GM18508 (cell line): Measurements from ENCODE around the gene OTOP2.

Experiments
- ATAC-seq: cut with Tn5 transposase; IDR thresholded peaks from one replicate; pipeline ENCODE4 v1.9.1; 2021; ENCODE audit warnings: moderate number of reproducible peaks; ENCODE audit not compliant: insufficient read depth, unreplicated experiment

Gene OTOP2

DNA sequence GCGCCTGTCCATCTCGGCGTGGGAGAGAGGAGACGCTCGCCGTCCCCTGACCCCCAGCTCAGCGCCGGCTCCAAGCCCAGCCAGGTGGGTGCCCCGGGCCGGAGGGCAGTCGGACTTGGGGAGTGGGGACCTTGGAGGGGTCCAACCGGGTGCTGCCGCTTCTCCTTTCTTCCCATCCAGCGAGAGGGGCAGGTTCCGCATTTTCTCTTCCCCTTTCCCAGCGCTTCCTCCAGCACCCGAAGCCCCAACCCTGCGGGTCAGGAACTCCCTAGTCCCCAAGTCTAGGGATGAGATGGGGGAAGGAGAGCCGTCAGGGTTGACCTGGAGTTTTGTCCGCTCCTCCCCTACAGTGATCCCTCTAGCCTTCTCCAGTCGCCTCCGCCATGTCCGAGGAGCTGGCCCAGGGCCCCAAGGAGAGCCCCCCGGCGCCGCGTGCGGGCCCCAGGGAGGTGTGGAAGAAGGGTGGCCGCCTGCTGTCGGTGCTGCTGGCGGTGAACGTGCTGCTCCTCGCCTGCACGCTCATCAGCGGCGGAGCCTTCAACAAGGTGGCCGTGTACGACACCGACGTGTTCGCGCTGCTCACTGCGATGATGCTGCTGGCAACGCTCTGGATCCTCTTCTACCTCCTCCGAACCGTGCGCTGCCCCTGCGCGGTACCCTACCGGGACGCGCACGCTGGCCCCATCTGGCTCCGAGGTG lies at the start of gene OTOP2:
OTOP2 (plus strand) TSS at position 24 of the 699 bp plus-strand sequence; CDS start at position 384, 360 bp downstream.
- ATAC-seq: no peak

DNA sequence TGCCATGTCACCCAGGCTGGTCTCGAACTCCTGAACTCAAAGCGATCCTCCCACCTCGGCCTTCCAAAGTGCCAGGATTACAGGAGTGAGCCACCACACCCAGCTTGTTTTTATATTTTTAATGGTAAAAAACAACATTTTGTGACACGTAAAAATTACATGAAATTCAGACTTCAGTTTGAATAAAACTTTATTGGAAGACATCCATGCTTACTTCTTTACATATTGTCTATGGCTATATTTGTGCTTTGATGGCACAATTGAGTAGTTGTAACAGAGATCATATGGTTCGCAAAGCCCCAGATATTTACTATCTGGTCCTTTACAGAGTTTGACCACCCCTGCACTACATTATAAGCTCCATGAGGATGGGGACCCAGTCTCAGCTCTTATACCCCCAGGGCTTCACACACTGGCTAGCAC lies 49.4 kb upstream of the OTOP2 start:
- no peak for ATAC-seq

DNA sequence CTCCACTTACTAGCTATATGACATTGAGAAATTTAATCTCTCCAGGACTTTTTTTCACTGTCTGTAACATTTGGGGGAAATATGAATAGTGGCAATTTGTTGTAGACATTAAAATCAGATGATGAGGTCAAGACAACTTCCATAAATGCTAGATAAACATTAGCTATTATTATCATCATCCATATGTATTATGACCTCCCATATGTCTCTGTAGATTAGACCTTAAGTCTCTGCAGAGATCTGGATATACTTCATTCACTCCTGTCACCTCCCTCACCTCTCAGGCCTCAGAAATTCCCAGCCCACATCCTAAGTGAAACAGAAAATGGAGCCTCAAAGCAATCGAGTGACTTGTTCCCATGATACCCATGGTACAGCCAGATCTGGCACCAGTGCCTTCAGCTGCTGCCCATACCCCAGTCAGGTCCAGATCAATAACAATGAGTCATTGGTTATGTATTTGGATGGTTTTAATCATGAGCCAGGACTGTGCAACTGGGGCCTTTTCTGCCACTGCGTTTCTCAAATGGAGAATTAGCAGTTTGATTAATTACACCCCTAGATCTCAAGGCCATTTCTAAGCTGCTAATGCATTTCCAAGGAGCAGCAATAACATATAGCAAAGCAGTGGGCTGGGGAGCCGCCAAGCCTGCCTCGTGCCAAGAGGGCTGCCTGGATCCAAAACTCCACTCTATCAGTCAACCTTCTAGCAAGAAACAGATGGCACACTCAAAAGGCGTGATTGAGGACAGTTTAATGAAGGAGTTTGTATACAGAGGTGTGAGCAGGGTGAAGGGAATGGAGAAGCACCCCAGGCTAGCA lies 48.7 kb upstream of the OTOP2 start:
- ATAC-seq: no peak

- ATAC-seq: no peak
These were observed 48.0 kb upstream of the OTOP2 start for GRCh38 chr17:74875977-74876593.

GRCh38 chr17:74877592-74878548 lies 46.2 kb upstream of the OTOP2 start:
- no peak for ATAC-seq

GRCh38 chr17:74878658-74879057 lies 45.4 kb upstream of the OTOP2 start:
- no peak for ATAC-seq

GRCh38 chr17:74879308-74879707 lies 44.8 kb upstream of the OTOP2 start:
- no peak for ATAC-seq

- no peak for ATAC-seq
These were observed 43.0 kb upstream of the OTOP2 start for GRCh38 chr17:74881073-74881472.

DNA sequence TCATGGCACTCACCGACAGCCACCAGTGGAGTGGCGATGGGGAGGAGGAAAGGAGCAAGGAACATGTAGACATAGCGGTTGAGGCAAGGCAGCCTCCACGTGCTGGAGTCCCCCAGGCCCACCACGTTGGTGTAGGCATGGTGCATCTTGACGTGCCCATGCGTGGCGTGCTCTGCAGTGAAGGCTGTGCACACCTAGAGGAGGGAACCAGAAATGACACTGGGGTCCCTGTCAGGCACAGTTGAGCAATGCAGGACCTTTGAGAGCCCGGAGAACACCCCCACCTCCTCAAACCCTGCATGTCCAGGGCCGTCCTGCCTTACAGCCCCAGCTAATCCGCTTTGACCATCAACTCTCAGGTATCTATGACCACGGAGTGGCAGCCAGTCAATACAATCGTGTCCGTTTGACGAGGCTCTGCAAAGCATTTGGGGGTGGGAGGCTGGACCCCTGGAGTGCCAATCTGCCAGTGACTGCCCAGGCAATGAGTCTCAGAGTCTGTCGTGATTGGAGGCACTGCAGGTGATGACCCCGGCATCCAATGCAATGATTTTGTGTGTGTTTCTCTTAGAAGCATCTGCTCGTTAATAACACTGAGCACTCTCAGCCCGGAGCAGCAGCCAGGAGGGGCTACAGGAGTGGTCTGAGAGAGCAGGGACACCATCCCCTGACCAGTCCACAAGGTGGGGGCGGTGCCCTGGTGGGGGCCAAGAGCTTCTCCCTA lies 41.4 kb upstream of the OTOP2 start:
- no peak for ATAC-seq

DNA sequence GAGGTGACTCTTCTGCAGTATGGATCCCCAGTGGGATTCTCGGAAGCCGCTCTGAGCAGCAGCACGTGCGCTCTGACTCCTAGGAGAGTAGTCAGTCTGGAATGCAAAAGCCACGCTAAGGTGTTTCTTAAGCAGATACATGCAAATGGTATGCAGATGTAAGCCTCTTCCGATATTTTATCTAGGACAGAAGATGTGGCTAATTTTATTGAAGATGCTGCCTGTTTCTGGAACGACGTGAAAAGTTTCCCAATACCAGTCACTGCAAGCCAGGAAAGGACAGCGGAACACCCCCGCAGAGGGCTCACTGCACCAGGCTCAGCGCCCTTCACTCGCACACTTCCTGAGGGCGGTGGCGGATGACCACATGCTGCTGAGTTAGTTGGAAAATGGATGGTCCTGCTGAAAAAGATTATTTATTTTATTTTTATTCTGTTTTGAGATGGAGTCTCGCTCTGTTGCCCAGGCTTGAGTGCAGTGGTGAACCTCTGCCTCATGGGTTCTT lies 40.8 kb upstream of the OTOP2 start:
- no peak for ATAC-seq

DNA sequence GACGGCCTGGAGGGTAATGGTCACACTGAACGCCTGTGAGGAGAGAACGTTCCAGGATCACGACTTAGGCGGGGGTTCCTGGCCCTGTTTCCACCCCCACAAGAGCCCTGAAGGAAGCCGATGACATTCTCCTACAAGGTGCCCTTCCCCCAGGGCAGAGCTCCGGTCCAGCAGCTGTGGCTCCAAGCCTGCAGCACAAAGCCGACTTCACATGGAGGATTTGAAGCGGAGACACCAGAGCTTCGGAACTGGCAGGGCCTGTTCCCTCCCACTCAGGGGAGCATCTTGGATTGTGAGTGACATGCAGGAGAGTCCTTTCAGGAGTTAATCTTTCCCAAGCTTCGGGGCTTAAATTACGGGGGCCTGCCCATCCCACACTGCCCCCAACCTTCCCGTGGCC lies 35.6 kb upstream of the OTOP2 start:
- no peak for ATAC-seq

- ATAC-seq: no peak
These were observed 33.5 kb upstream of the OTOP2 start for GRCh38 chr17:74890554-74890953.

- ATAC-seq: no peak
These were observed 31.8 kb upstream of the OTOP2 start for GRCh38 chr17:74892013-74892841.

GRCh38 chr17:74892974-74893911 lies 30.8 kb upstream of the OTOP2 start, which contains the start of gene FADS6:
FADS6 (minus strand) TSS chr17:74893633; CDS start chr17:74893595, 38 bp downstream.
- ATAC-seq: no peak

- no peak for ATAC-seq
These were observed 30.0 kb upstream of the OTOP2 start for GRCh38 chr17:74893936-74894671.

DNA sequence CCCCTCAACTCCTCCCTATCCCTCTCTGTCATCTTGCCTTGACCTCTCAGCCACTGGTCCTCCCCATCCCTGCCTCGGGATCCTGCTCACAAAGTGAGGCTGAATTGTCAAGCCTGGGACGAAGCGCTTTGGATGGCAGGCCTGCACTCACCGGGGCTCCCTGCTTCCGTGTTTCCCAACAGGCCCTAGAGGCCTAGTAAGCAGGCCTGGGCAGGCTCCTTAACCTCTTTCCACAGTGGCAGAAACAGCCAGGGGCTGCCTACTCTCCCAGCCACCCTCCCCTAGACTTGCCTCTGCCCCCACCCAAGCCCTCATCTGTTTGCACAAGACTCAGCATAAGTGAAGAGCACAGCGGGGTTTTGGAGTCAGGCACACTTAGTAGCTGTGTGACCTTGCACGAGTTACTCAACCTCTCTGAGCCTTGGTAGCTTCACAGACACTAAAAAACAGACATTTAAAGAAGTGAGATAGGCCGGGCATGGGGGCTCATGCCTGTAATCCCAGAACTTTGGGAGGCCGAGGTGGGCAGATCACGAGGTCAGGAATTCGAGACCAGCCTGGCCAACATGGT lies 25.6 kb upstream of the OTOP2 start:
- no peak for ATAC-seq
